Measurements from ENCODE around the gene PCK2.

- TF ChIP-seq EZH2 (IDR thresholded peaks at IDR 0.05; ENCODE audit: borderline replicate concordance) (no peak), CTCF (IDR thresholded peaks at IDR 0.05; ENCODE audit: poor library complexity) (no peak), EZH2phosphoT487 (IDR thresholded peaks at IDR 0.05; ENCODE audit: low read depth, severe bottlenecking, unreplicated experiment) (no peak)
Measured at GRCh38 chr14:24108336-24108874, 14.3 kb downstream of the PCK2 start.
